PC-3 (cell line): ENCODE results near the gene GPR183. TPM values are rescaled to one million over a fixed set of nuclear protein-coding genes. Genes with fewer than 3 reads are reported as not detected.

Source experiments
- ATAC-seq: fragments of 200-7000 bp; cut with Tn5 transposase; 2 replicates; pipeline ENCODE4 v1.9.1; 2020; ENCODE audit warnings: mild to moderate bottlenecking, moderate library complexity
- BruUV-seq: library from RNA; stranded (reverse); fragments of 400-500 nt; replicated peaks from 2 replicates; lab custom pipeline; 2021; lab: Mats Ljungman, UMichigan
- CTCF ChIA-PET: fragments of 300-600 bp; sonication (Branson Sonifier 250); formaldehyde crosslinking; loops from one replicate; lab custom pipeline; 2022; ENCODE audit warnings: antibody characterized with exemption; lab: Charles Lee
- POLR2A ChIA-PET: fragments of 300-600 bp; sonication (Branson Sonifier 250); formaldehyde crosslinking; loops from one replicate; lab custom pipeline; 2022; ENCODE audit warnings: antibody characterized with exemption; ENCODE audit not compliant: unreplicated experiment; lab: Charles Lee
- DNase-seq: peaks from one replicate; pipeline ENCODE4 v3.0.0-alpha.2; 2015
- H2AFZ ChIP-seq: fragments of 300-600 bp; sonication (generic); 2 replicates; pipeline ENCODE4 v1.6.0; 2016; ENCODE audit warnings: antibody characterized with exemption, low read length
- H3F3A ChIP-seq: fragments of 300-600 bp; sonication (generic); one replicate; pipeline ENCODE4 v1.6.0; 2017; ENCODE audit warnings: antibody characterized with exemption, low read length, control low read depth, mild to moderate bottlenecking; ENCODE audit not compliant: unreplicated experiment
- H3K27ac ChIP-seq: fragments of 300-600 bp; sonication (generic); 2 replicates; pipeline ENCODE4 v1.5.1; 2016; ENCODE audit warnings: mild to moderate bottlenecking, low read length
- H3K27me3 ChIP-seq: fragments of 300-600 bp; sonication (generic); 2 replicates; pipeline ENCODE4 v1.6.1; 2016; ENCODE audit warnings: low read length, mixed read lengths
- H3K36me3 ChIP-seq: fragments of 300-600 bp; sonication (generic); 2 replicates; pipeline ENCODE4 v1.6.1; 2016; ENCODE audit warnings: low read depth, mixed run types, low read length, mixed read lengths
- H3K4me1 ChIP-seq: fragments of 300-600 bp; sonication (generic); 2 replicates; pipeline ENCODE4 v1.5.1; 2016; ENCODE audit warnings: low read length; ENCODE audit not compliant: insufficient read depth
- H3K4me2 ChIP-seq: fragments of 300-600 bp; sonication (generic); 2 replicates; pipeline ENCODE4 v1.6.0; 2016; ENCODE audit warnings: low read length
- H3K4me3 ChIP-seq: fragments of 300-600 bp; sonication (generic); 2 replicates; pipeline ENCODE4 v1.5.1; 2016; ENCODE audit warnings: mild to moderate bottlenecking, low read length, mixed read lengths
- H3K79me2 ChIP-seq: fragments of 300-600 bp; sonication (generic); 2 replicates; pipeline ENCODE4 v1.6.1; 2017; ENCODE audit warnings: low read length, mixed read lengths
- H3K9ac ChIP-seq: fragments of 300-600 bp; sonication (generic); 2 replicates; pipeline ENCODE4 v1.6.0; 2016; ENCODE audit warnings: mild to moderate bottlenecking, low read length
- H3K9me2 ChIP-seq: fragments of 300-600 bp; sonication (generic); replicated peaks from 2 replicates; pipeline ENCODE4 v1.6.1; 2016; ENCODE audit warnings: mixed run types, low read length, mixed read lengths
- H3K9me3 ChIP-seq: fragments of 300-600 bp; sonication (generic); 2 replicates; pipeline ENCODE4 v1.6.1; 2016; ENCODE audit warnings: low read length, mixed read lengths
- H4K20me1 ChIP-seq: fragments of 300-600 bp; sonication (generic); 2 replicates; pipeline ENCODE4 v1.6.1; 2016; ENCODE audit warnings: low read length, mixed read lengths
- EZH2 ChIP-seq: fragments of 300-600 bp; sonication (generic); IDR thresholded peaks from one replicate; pipeline ENCODE4 v1.6.1; 2017; ENCODE audit warnings: antibody characterized with exemption, mild to moderate bottlenecking, low read length; ENCODE audit not compliant: unreplicated experiment
- EZH2phosphoT487 ChIP-seq: fragments of 300-600 bp; sonication (generic); IDR thresholded peaks from 2 replicates; pipeline ENCODE4 v1.6.1; 2018; ENCODE audit warnings: mild to moderate bottlenecking, antibody characterized with exemption, low read length, borderline replicate concordance
- intact Hi-C: fragments of 100-400 bp; cut with micrococcal nuclease; formaldehyde crosslinking; loops from 2 replicates; pipeline ENCODE4 v1.9.0; 2023
- total RNA-seq: library from RNA; depleted of rRNA; stranded (reverse); fragments of >200 nt; gene quantifications from 2 replicates; pipeline ENCODE4 v1.2.3, GENCODE V29; 2014
- TF ChIP-seq, protein P1 (sequence below): fragments of 300-600 bp; sonication (generic); conservative IDR thresholded peaks from 2 replicates; pipeline ENCODE4 v1.5.1; 2017; ENCODE audit warnings: antibody characterized with exemption, low read depth, mild to moderate bottlenecking, low read length

GPR183 gene
- total RNA-seq, 1 experiment from 2014 or later, result not detected

DNA sequence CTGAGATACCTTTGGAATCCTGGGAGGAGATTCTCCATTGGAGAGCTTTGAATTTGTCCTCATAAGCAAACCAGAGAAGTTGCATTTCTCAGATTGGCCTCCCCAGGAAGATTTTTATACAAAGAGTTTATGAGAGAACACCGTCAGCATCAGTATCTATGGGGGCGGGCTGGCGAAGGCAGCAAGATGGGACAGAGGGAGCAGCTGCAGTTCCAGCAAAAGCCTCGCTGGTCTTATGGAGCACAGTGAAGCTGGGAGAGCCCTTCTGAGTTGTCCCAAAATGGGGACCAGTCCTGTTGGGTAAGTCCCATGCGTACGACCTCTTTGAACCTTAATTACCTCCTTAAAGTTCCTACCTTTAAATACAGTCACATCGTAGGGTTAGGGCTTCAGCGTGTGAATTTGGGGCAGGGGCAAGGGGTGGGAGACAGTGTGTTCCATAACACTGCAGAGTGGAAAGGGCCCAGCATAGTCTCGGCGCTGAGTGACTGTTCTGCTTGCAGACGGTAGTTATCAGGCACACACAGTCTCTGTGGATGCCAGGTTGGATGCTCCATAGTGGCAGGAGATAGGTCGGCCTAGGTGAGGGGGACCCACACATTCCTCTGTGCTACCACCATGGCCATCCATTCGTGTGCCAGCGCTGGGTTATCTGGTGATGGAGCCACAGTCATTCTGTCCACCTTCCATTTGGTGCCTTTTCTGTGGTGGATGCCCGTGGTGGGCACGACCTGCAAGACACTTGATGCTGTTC lies 34.9 kb upstream of the GPR183 start:
- Histone ChIP-seq H3K36me3 (peaks cover 3% of the 10 kb centered on the region; the same call in 1 of the 2 replicates), H3F3A (no peaks in the 10 kb centered on the region), H3K79me2 (no peaks in the 10 kb centered on the region), H3K9ac (no peak overlapping the region), H2AFZ (no peak overlapping the region), H4K20me1 (no peaks in the 10 kb centered on the region), H3K4me1 (no peaks in the 10 kb centered on the region), H3K9me2 (no peaks in the 10 kb centered on the region), H3K4me2 (no peak overlapping the region), H3K9me3 (no peaks in the 10 kb centered on the region), H3K27ac (no peak overlapping the region), H3K4me3 (no peak overlapping the region), H3K27me3 (no peaks in the 10 kb centered on the region)
- ChIA-PET CTCF (no interaction called here), POLR2A (no interaction called here)
- BruUV-seq, result no TSS peak
- no peak for TF ChIP-seq EZH2phosphoT487
- TF ChIP-seq, protein P1, sequence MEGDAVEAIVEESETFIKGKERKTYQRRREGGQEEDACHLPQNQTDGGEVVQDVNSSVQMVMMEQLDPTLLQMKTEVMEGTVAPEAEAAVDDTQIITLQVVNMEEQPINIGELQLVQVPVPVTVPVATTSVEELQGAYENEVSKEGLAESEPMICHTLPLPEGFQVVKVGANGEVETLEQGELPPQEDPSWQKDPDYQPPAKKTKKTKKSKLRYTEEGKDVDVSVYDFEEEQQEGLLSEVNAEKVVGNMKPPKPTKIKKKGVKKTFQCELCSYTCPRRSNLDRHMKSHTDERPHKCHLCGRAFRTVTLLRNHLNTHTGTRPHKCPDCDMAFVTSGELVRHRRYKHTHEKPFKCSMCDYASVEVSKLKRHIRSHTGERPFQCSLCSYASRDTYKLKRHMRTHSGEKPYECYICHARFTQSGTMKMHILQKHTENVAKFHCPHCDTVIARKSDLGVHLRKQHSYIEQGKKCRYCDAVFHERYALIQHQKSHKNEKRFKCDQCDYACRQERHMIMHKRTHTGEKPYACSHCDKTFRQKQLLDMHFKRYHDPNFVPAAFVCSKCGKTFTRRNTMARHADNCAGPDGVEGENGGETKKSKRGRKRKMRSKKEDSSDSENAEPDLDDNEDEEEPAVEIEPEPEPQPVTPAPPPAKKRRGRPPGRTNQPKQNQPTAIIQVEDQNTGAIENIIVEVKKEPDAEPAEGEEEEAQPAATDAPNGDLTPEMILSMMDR, result no peak
- no peak for TF ChIP-seq EZH2
- intact Hi-C loops, result no loop called here
- no peak for DNase-seq
- ATAC-seq, result no peak

DNA sequence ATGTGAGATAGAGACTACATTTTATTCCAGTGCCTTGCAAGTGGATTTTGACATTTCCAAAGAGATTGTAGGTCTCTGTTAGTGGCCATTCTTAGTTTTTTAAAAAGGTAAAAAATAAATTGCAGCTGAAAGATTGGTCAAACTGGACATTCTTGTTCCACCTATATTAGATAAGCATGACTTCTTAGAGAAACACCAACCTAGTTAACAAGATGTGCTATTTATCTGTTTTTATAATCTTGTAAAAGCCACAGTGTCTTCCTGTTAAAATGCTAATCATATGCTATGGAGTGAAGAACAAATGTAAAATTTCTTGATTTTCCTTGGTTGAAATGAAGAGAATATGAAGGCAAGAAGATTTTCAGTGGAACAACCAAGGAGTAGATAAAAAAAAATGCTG lies 33.4 kb upstream of the GPR183 start:
- no TSS peak for BruUV-seq
- H2AFZ ChIP-seq, result no peak overlapping the region
- intact Hi-C loops, result no loop called here
- H3F3A ChIP-seq, result no peaks in the 10 kb centered on the region
- no peak overlapping the region for H3K27ac ChIP-seq
- no peaks in the 10 kb centered on the region for H3K79me2 ChIP-seq
- H3K4me1 ChIP-seq, result no peaks in the 10 kb centered on the region
- no peak overlapping the region for H3K9ac ChIP-seq
- H3K9me3 ChIP-seq, result no peaks in the 10 kb centered on the region
- no peaks in the 10 kb centered on the region for H4K20me1 ChIP-seq
- no peak overlapping the region for H3K4me2 ChIP-seq
- POLR2A ChIA-PET, result no interaction called here
- peaks cover 3% of the 10 kb centered on the region; the same call in 1 of the 2 replicates for H3K36me3 ChIP-seq
- DNase-seq, result no peak
- no peaks in the 10 kb centered on the region for H3K27me3 ChIP-seq
- H3K9me2 ChIP-seq, result no peaks in the 10 kb centered on the region
- ATAC-seq, result no peak
- no peak for TF ChIP-seq EZH2phosphoT487
- no peak for TF ChIP-seq EZH2
- TF ChIP-seq, protein P1, result no peak
- CTCF ChIA-PET, result no interaction called here
- no peak overlapping the region for H3K4me3 ChIP-seq

DNA sequence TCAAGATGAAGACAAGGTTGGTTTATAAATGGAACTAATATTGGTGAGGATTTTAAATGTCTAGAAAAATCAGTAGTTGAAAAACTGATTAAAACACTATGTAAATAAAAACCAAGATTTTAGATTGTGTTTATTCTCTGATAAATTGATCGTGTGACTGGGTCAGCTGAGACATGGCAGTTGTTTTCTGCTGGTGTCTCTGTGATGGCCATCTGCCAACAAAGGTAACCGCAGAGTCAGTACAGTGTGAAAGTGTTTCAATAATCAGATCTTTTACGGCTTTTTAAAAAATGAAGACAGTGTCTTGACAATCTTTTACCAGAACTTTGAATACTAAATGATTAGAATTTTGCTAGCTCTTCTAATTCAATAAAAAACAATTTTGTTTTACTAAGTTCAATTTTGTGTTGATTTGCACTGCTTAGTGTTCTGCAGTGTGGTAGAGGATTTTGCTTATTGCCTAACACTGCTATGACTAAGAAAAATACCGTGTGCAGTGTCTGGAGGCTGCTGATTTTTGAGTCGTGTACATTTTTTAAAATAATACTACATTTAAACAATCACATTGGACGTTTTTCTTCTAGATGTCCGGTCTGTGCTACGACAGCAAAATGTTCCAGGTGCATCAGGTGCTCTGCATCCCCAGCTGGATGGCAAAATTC lies 32.7 kb upstream of the GPR183 start:
- H3K9me3 ChIP-seq, result no peaks in the 10 kb centered on the region
- intact Hi-C loops, result no loop called here
- H3K27ac ChIP-seq, result no peak overlapping the region
- H3K79me2 ChIP-seq, result no peaks in the 10 kb centered on the region
- no peak overlapping the region for H3K4me3 ChIP-seq
- no peak overlapping the region for H2AFZ ChIP-seq
- no peaks in the 10 kb centered on the region for H3K9me2 ChIP-seq
- no peak for DNase-seq
- TF ChIP-seq EZH2 (no peak), EZH2phosphoT487 (no peak)
- TF ChIP-seq, protein P1, result no peak
- H4K20me1 ChIP-seq, result no peaks in the 10 kb centered on the region
- ChIA-PET POLR2A (no interaction called here), CTCF (no interaction called here)
- no peak for ATAC-seq
- no peaks in the 10 kb centered on the region for H3K27me3 ChIP-seq
- H3K36me3 ChIP-seq, result peaks cover 3% of the 10 kb centered on the region; the same call in 1 of the 2 replicates
- H3K4me1 ChIP-seq, result no peaks in the 10 kb centered on the region
- H3K9ac ChIP-seq, result no peak overlapping the region
- no TSS peak for BruUV-seq
- H3F3A ChIP-seq, result no peaks in the 10 kb centered on the region
- H3K4me2 ChIP-seq, result no peak overlapping the region
